IMR-90 (cell line): ENCODE results near the gene TRIM62. TPM values are rescaled to one million over a fixed set of nuclear protein-coding genes. Genes with fewer than 3 reads are reported as not detected.

Experiments
- ATAC-seq: fragments of 200-7000 bp; cut with Tn5 transposase; 2 replicates; pipeline ENCODE4 v1.9.1; 2020; ENCODE audit warnings: low read depth, mild to moderate bottlenecking, moderate library complexity
- BruUV-seq: library from RNA; stranded (reverse); fragments of 400-500 nt; replicated peaks from 2 replicates; lab custom pipeline; 2021; lab: Mats Ljungman, UMichigan
- CTCF ChIA-PET: fragments of 300-600 bp; formaldehyde crosslinking; extraction: SDS; loops from one replicate; lab custom pipeline; 2021; ENCODE audit warnings: antibody characterized with exemption; lab: Yijun Ruan, JAX
- POLR2A ChIA-PET: fragments of 300-600 bp; sonication (Branson Sonifier 250); formaldehyde crosslinking; loops from one replicate; lab custom pipeline; 2022; ENCODE audit warnings: antibody characterized with exemption; ENCODE audit not compliant: unreplicated experiment; lab: Charles Lee
- DNase-seq: peaks from one replicate; pipeline ENCODE4 v3.0.0; 2013
- H2AFZ ChIP-seq: replicated peaks from 2 replicates; pipeline ENCODE3; 2013; ENCODE audit warnings: low read length, mild to moderate bottlenecking; ENCODE audit not compliant: poor library complexity
- H2AK5ac ChIP-seq: 2 replicates; pipeline ENCODE4 v1.6.1; 2013; ENCODE audit warnings: low read depth, low read length, inconsistent platforms
- H2AK9ac ChIP-seq: replicated peaks from 2 replicates; pipeline ENCODE3; 2013; ENCODE audit warnings: mild to moderate bottlenecking, low read depth, low read length, moderate library complexity; ENCODE audit not compliant: poor library complexity
- H2BK120ac ChIP-seq: 2 replicates; pipeline ENCODE4 v1.6.1; 2013; ENCODE audit warnings: low read depth, low read length, inconsistent platforms
- H2BK15ac ChIP-seq: 3 replicates; pipeline ENCODE4 v1.6.1; 2013; ENCODE audit warnings: low read depth, low read length, inconsistent platforms
- H2BK20ac ChIP-seq: 2 replicates; pipeline ENCODE4 v1.6.1; 2013; ENCODE audit warnings: low read depth, mild to moderate bottlenecking, inconsistent platforms, low read length, moderate library complexity
- H2BK5ac ChIP-seq: 2 replicates; pipeline ENCODE4 v1.6.1; 2013; ENCODE audit warnings: mild to moderate bottlenecking, low read depth, low read length, inconsistent platforms; ENCODE audit not compliant: poor library complexity, severe bottlenecking
- H3K14ac ChIP-seq: replicated peaks from 2 replicates; pipeline ENCODE4 v1.6.1; 2013; ENCODE audit warnings: low read depth, low read length, inconsistent platforms
- H3K18ac ChIP-seq: 2 replicates; pipeline ENCODE4 v1.6.1; 2013; ENCODE audit warnings: low read depth, low read length, control low read depth
- H3K23ac ChIP-seq: 2 replicates; pipeline ENCODE4 v1.6.1; 2013; ENCODE audit warnings: low read depth, low read length, inconsistent platforms
- H3K27ac ChIP-seq: 2 replicates; pipeline ENCODE4 v1.5.1; 2013; ENCODE audit warnings: mild to moderate bottlenecking, control low read depth, low read length; ENCODE audit not compliant: insufficient read depth
- H3K27me3 ChIP-seq: 2 replicates; pipeline ENCODE4 v1.6.1; 2013; ENCODE audit warnings: low read length; ENCODE audit not compliant: control insufficient read depth, insufficient read depth
- H3K36me3 ChIP-seq: 2 replicates; pipeline ENCODE4 v1.6.1; 2013; ENCODE audit warnings: low read length, mixed read lengths; ENCODE audit not compliant: control insufficient read depth, insufficient read depth
- H3K4ac ChIP-seq: 2 replicates; pipeline ENCODE4 v1.6.1; 2013; ENCODE audit warnings: low read depth, low read length, inconsistent platforms
- H3K4me1 ChIP-seq: 2 replicates; pipeline ENCODE4 v1.6.1; 2013; ENCODE audit warnings: low read length, mixed read lengths; ENCODE audit not compliant: control insufficient read depth, insufficient read depth
- H3K4me2 ChIP-seq: 2 replicates; pipeline ENCODE4 v1.6.1; 2013; ENCODE audit warnings: low read depth, mild to moderate bottlenecking, control low read depth, low read length, moderate library complexity
- H3K4me3 ChIP-seq: 2 replicates; pipeline ENCODE4 v1.5.1; 2013; ENCODE audit warnings: low read depth, mild to moderate bottlenecking, control low read depth, low read length, moderate library complexity; ENCODE audit not compliant: insufficient read depth
- H3K56ac ChIP-seq: 2 replicates; pipeline ENCODE4 v1.6.1; 2013; ENCODE audit warnings: low read length, inconsistent platforms; ENCODE audit not compliant: insufficient read depth; ENCODE audit errors: extremely low read depth
- H3K79me1 ChIP-seq, 2 experiments: 2 replicates each; pipeline ENCODE4 v1.6.1; 2013; ENCODE audit warnings: low read length in 2 of 2, inconsistent platforms in 1 of 2, low read depth in 1 of 2
- H3K9ac ChIP-seq: 2 replicates; pipeline ENCODE4 v1.6.1; 2013; ENCODE audit warnings: low read depth, low read length, control low read depth
- H3K9me1 ChIP-seq: 2 replicates; pipeline ENCODE4 v1.6.1; 2013; ENCODE audit warnings: low read length, inconsistent platforms; ENCODE audit not compliant: insufficient read depth
- H3K9me3 ChIP-seq: 2 replicates; pipeline ENCODE4 v1.6.1; 2013; ENCODE audit warnings: low read length; ENCODE audit not compliant: control insufficient read depth, insufficient read depth
- H4K20me1 ChIP-seq: 2 replicates; pipeline ENCODE4 v1.6.1; 2013; ENCODE audit warnings: low read length, inconsistent platforms; ENCODE audit not compliant: insufficient read depth
- H4K5ac ChIP-seq: 2 replicates; pipeline ENCODE4 v1.6.1; 2013; ENCODE audit warnings: mild to moderate bottlenecking, low read depth, low read length, control low read depth
- H4K8ac ChIP-seq, 2 experiments: 2 replicates each; pipeline ENCODE4 v1.6.1; 2013; ENCODE audit warnings: low read depth in 2 of 2, low read length in 2 of 2, control low read depth in 1 of 2, inconsistent platforms in 1 of 2
- H4K91ac ChIP-seq: 2 replicates; pipeline ENCODE4 v1.6.1; 2013; ENCODE audit warnings: low read depth, low read length, inconsistent platforms; ENCODE audit not compliant: insufficient read depth
- BHLHE40 ChIP-seq: fragments of 150-350 bp; IDR thresholded peaks from 2 replicates; pipeline ENCODE4 v1.6.1; 2016; ENCODE audit warnings: mild to moderate bottlenecking, low read depth, low read length
- CEBPB ChIP-seq: IDR thresholded peaks from 2 replicates; pipeline ENCODE4 v1.6.1; 2012; ENCODE audit warnings: low read depth, low read length, improper control_type of control experiment
- CHD1 ChIP-seq: IDR thresholded peaks from 2 replicates; pipeline ENCODE4 v1.6.1; 2012; ENCODE audit warnings: low read depth, low read length, improper control_type of control experiment
- CTCF ChIP-seq: conservative IDR thresholded peaks from 2 replicates; pipeline ENCODE4 v1.5.1; 2012; ENCODE audit warnings: mild to moderate bottlenecking, low read depth, low read length, improper control_type of control experiment
- ELK1 ChIP-seq: fragments of 150-350 bp; IDR thresholded peaks from 2 replicates; pipeline ENCODE4 v1.6.1; 2016; ENCODE audit warnings: low read depth, mild to moderate bottlenecking, low read length, moderate library complexity, borderline replicate concordance
- FOS ChIP-seq: fragments of 150-350 bp; IDR thresholded peaks from 2 replicates; pipeline ENCODE4 v1.6.1; 2016; ENCODE audit warnings: low read depth, low read length
- MAFK ChIP-seq: IDR thresholded peaks from 2 replicates; pipeline ENCODE4 v1.6.1; 2012; ENCODE audit warnings: low read depth, low read length, improper control_type of control experiment
- MAZ ChIP-seq: IDR thresholded peaks from 2 replicates; pipeline ENCODE4 v1.6.1; 2012; ENCODE audit warnings: low read depth, mild to moderate bottlenecking, low read length, improper control_type of control experiment, moderate library complexity, borderline replicate concordance
- MXI1 ChIP-seq: IDR thresholded peaks from 2 replicates; pipeline ENCODE4 v1.6.1; 2012; ENCODE audit warnings: low read depth, mild to moderate bottlenecking, low read length, moderate library complexity, borderline replicate concordance
- NFE2L2 ChIP-seq: fragments of 150-350 bp; IDR thresholded peaks from 2 replicates; pipeline ENCODE4 v1.6.1; 2016; ENCODE audit warnings: low read depth, mild to moderate bottlenecking, low read length
- POLR2A ChIP-seq: IDR thresholded peaks from 2 replicates; pipeline ENCODE4 v1.6.1; 2012; ENCODE audit warnings: mild to moderate bottlenecking, low read depth, low read length
- RAD21 ChIP-seq: IDR thresholded peaks from 2 replicates; pipeline ENCODE4 v1.6.1; 2012; ENCODE audit warnings: low read length, improper control_type of control experiment
- RCOR1 ChIP-seq: IDR thresholded peaks from 2 replicates; pipeline ENCODE4 v1.6.1; 2012; ENCODE audit warnings: mild to moderate bottlenecking, low read length, improper control_type of control experiment; ENCODE audit not compliant: insufficient replicate concordance
- RFX5 ChIP-seq: IDR thresholded peaks from 2 replicates; pipeline ENCODE4 v1.8.0; 2012; ENCODE audit warnings: low read depth, mild to moderate bottlenecking, low read length, moderate library complexity
- SMC3 ChIP-seq: fragments of 150-350 bp; IDR thresholded peaks from 2 replicates; pipeline ENCODE4 v1.6.1; 2016; ENCODE audit warnings: low read depth, mild to moderate bottlenecking, antibody characterized with exemption, low read length, moderate library complexity
- USF2 ChIP-seq: fragments of 150-350 bp; IDR thresholded peaks from 2 replicates; pipeline ENCODE4 v1.6.1; 2017; ENCODE audit warnings: mild to moderate bottlenecking, antibody characterized with exemption, low read length, low read depth
- WGBS, 2 experiments: methylation state at CpG; one replicate each; pipeline versions ENCODE4 v1.1.5 to v1.1.7; 2013; ENCODE audit warnings: missing lambda C conversion rate in 2 of 2; ENCODE audit not compliant: insufficient read length in 1 of 2; ENCODE audit errors: extremely low coverage in 2 of 2; 5-methylcytosine and 5-hydroxymethylcytosine counted together
- dilution Hi-C: fragments of 300-500 bp; cut with HindIII; formaldehyde crosslinking; loops from one replicate; pipeline ENCODE4 v1.14.3; 2018; ENCODE audit warnings: low sequenced_read_pairs; ENCODE audit not compliant: unreplicated experiment
- in situ Hi-C: fragments of 300-500 bp; cut with MboI; formaldehyde crosslinking; loops from 3 replicates; pipeline ENCODE4 v1.14.3; 2019; ENCODE audit warnings: low sequenced_read_pairs, inconsistent platforms, mixed read lengths
- intact Hi-C: fragments of 100-400 bp; cut with micrococcal nuclease; formaldehyde crosslinking; loops from 2 replicates; pipeline ENCODE4 v1.10.0; 2022
- polyA plus RNA-seq, 3 experiments: library from polyadenylated mRNA; depleted of rRNA; stranded (reverse); fragments of >200 nt; gene quantifications; 2 replicates each; pipeline ENCODE4 v1.2.3, GENCODE V29; 2012; ENCODE audit warnings: low replicate concordance in 1 of 3
- total RNA-seq: library from RNA; depleted of rRNA; stranded (reverse); fragments of >200 nt; gene quantifications from 2 replicates; pipeline ENCODE4 v1.2.3, GENCODE V29; 2012

The TRIM62 gene
- total and polyA plus RNA-seq, 2 of the 4 experiments (the other 2 are of a cell fraction): 3.0 to 11.1 TPM

- no peaks in the 10 kb centered on the region for H3K79me1 ChIP-seq
- no peak overlapping the region for H2AFZ ChIP-seq
- no peak overlapping the region for H3K56ac ChIP-seq
- no peak overlapping the region for H2AK5ac ChIP-seq
- no TSS peak for BruUV-seq
- no peak overlapping the region for H4K91ac ChIP-seq
- no peak overlapping the region for H2BK120ac ChIP-seq
- WGBS, 2 experiments: no CpG with 5 or more reads among the region's 1 CpG
- H4K20me1 ChIP-seq: no peaks in the 10 kb centered on the region
- DNase-seq (no peak), ATAC-seq (no peak)
- no peak overlapping the region for H3K4me3 ChIP-seq
- in situ Hi-C loops (loop anchor here (5.0 kb wide), 1 partner anchor 50 kb away; no protein-coding TSS in a partner anchor), dilution Hi-C loops (no loop called here), intact Hi-C loops (no loop called here)
- POLR2A ChIA-PET: no interaction called here
- no peak overlapping the region for H2BK15ac ChIP-seq
- H3K23ac ChIP-seq: no peak overlapping the region
- H3K18ac ChIP-seq: no peak overlapping the region
- TF ChIP-seq MXI1: no peak
- no peak for TF ChIP-seq CTCF
- TF ChIP-seq ELK1: no peak
- TF ChIP-seq BHLHE40: no peak
- TF ChIP-seq RFX5: no peak
- no peak for TF ChIP-seq USF2
- no peak for TF ChIP-seq CHD1
- TF ChIP-seq RAD21: no peak
- no peak for TF ChIP-seq CEBPB
- no peak for TF ChIP-seq SMC3
- TF ChIP-seq FOS: no peak
- no peak for TF ChIP-seq RCOR1
- TF ChIP-seq MAZ: no peak
- no peak for TF ChIP-seq POLR2A
- TF ChIP-seq NFE2L2: no peak
- TF ChIP-seq MAFK: no peak
- no peak overlapping the region for H2BK5ac ChIP-seq
- H3K36me3 ChIP-seq: no peaks in the 10 kb centered on the region
- H3K27me3 ChIP-seq: peaks cover 3% of the 10 kb centered on the region
- H3K9me3 ChIP-seq: no peaks in the 10 kb centered on the region; the same call in 1 of the 2 replicates
- H3K4ac ChIP-seq: no peak overlapping the region
- peaks cover 5% of the 10 kb centered on the region; the same call in 1 of the 2 replicates for H3K9me1 ChIP-seq
- H3K14ac ChIP-seq: no peak overlapping the region
- no peak overlapping the region for H2BK20ac ChIP-seq
- no peak overlapping the region for H3K4me2 ChIP-seq
- no peak overlapping the region for H3K27ac ChIP-seq
- H3K9ac ChIP-seq: no peak overlapping the region
- H3K4me1 ChIP-seq: peaks cover 6% of the 10 kb centered on the region
- H4K5ac ChIP-seq: no peak overlapping the region
- CTCF ChIA-PET: no interaction called here
- H4K8ac ChIP-seq: no peak overlapping the region
- no peak overlapping the region for H2AK9ac ChIP-seq
These were observed 5.1 kb upstream of the TRIM62 start for GRCh38 chr1:33186936-33187335.
